Measurements from ENCODE around the gene RNF213. TPM values are rescaled to one million over a fixed set of nuclear protein-coding genes. Genes with fewer than 3 reads are reported as not detected.

Gene RNF213
- total and polyA plus RNA-seq, 10 of the 15 experiments (the other 5 are each of a cell fraction or from before 2014, with no cell fraction given) = 18.6 to 145 (median 65.8) TPM

GRCh38 chr17:80409626-80410025 is 149.0 kb downstream of the RNF213 start:
- SMC1A ChIA-PET (ENCODE audit: uncharacterized antibody, unreplicated experiment) = interaction anchor here (1.0 kb wide), 1 partner anchor 16 kb away, joined by 3 read pairs; no protein-coding TSS in a partner anchor
- intact Hi-C loops (cut with micrococcal nuclease; ENCODE audit: unreplicated experiment) (no loop called here), in situ Hi-C loops (cut with MboI) (no loop called here)
- no peak for TF ChIP-seq BCL11A (IDR thresholded peaks at IDR 0.05; ENCODE audit: low read depth, low read length)
- TF ChIP-seq JUNB (IDR thresholded peaks at IDR 0.05) = no peak
- TF ChIP-seq SUZ12 (IDR thresholded peaks at IDR 0.05; ENCODE audit: unreplicated experiment) = no peak
- TF ChIP-seq EED (IDR thresholded peaks at IDR 0.05; ENCODE audit: low read depth) = no peak
- no peak for TF ChIP-seq BCL3 (IDR thresholded peaks at IDR 0.05; ENCODE audit: borderline replicate concordance, insufficient read depth, low read depth, low read length, poor library complexity, severe bottlenecking)
- TF ChIP-seq ZBTB40 (IDR thresholded peaks at IDR 0.05; ENCODE audit: borderline replicate concordance) = no peak
- no peak for TF ChIP-seq ZNF274 (IDR thresholded peaks at IDR 0.05; ENCODE audit: insufficient read depth, insufficient read length)
- no peak for TF ChIP-seq REST (IDR thresholded peaks at IDR 0.05; ENCODE audit: low read depth, low read length)
- no peak for TF ChIP-seq IKZF2 (IDR thresholded peaks at IDR 0.05)
- no peak for TF ChIP-seq ZZZ3 (IDR thresholded peaks at IDR 0.05; ENCODE audit: control insufficient read depth, insufficient read length, low read depth)
- no peak for TF ChIP-seq GATAD2B (conservative IDR thresholded peaks at IDR 0.05; ENCODE audit: low read depth)
- TF ChIP-seq POU2F2 (IDR thresholded peaks at IDR 0.05; ENCODE audit: borderline replicate concordance, low read depth, low read length) = no peak
- TF ChIP-seq ASH2L (IDR thresholded peaks at IDR 0.05; ENCODE audit: borderline replicate concordance, low read depth) = no peak
- no peak for TF ChIP-seq FOS (IDR thresholded peaks at IDR 0.05; ENCODE audit: borderline replicate concordance, extremely low read depth, insufficient read length)
- no peak for TF ChIP-seq KAT2A (conservative IDR thresholded peaks at IDR 0.05; ENCODE audit: control insufficient read depth, low read depth, low read length)
- no peak for TF ChIP-seq CBX3 (IDR thresholded peaks at IDR 0.05; ENCODE audit: borderline replicate concordance, low read depth)
- TF ChIP-seq FOXM1 (IDR thresholded peaks at IDR 0.05; ENCODE audit: low read depth, low read length) = no peak

More at GRCh38 chr17:80409626-80410025, 149.0 kb downstream of the RNF213 start:
- no peak overlapping the region for H3K4me2 ChIP-seq (ENCODE audit: control insufficient read depth, insufficient read depth)
- H3K27me3 ChIP-seq (replicated peaks in 1 of 2; ENCODE audit: control insufficient read depth in 2 of 2, insufficient read depth in 2 of 2, low read length in 1 of 2) = peaks cover 0 to 2% of the 10 kb centered on the region in 2 experiments; a peak in 1 of 4 replicates
- H3K9me3 ChIP-seq (replicated peaks; ENCODE audit: control insufficient read depth, insufficient read depth, low read length) = no peaks in the 10 kb centered on the region
- no peak overlapping the region for H2AFZ ChIP-seq (ENCODE audit: control insufficient read depth, low read depth, low read length)
- no peaks in the 10 kb centered on the region for H3K79me2 ChIP-seq (ENCODE audit: control insufficient read depth, insufficient read depth, low read length)
- 79% methylated on average over 12 of the region's 13 CpGs for WGBS (ENCODE audit: insufficient coverage, insufficient replicate concordance, low lambda C conversion rate, missing lambda C conversion rate)
- no peak overlapping the region for H3K4me3 ChIP-seq
- no peaks in the 10 kb centered on the region for H3K36me3 ChIP-seq (ENCODE audit: control insufficient read depth in 2 of 2, insufficient read depth in 2 of 2, low read length in 1 of 2)
- no peaks in the 10 kb centered on the region for H3K4me1 ChIP-seq (ENCODE audit: control insufficient read depth, insufficient read depth, low read length)
- ChIA-PET CTCF (interaction anchor here (0.6 to 1.2 kb wide), 2 partner anchors 18 to 1128 kb away, joined by 3 read pairs; no protein-coding TSS in a partner anchor), RAD21 (ENCODE audit: unreplicated experiment) (no interaction called here), POLR2A (interaction anchor here (1.3 kb wide), 1 partner anchor 13 kb away, joined by 3 read pairs; no protein-coding TSS in a partner anchor)
- no peak for DNase-seq (ENCODE audit: low read depth, low spot score)
- no peak for ATAC-seq
- FAIRE-seq = no peak
- H4K20me1 ChIP-seq (ENCODE audit: control insufficient read depth, insufficient read depth) = no peaks in the 10 kb centered on the region
- no TSS peak for BruUV-seq (replicated peaks)
- no peak overlapping the region for H3K27ac ChIP-seq (ENCODE audit: control insufficient read depth, insufficient read depth)
- no peak overlapping the region for H3K9ac ChIP-seq (ENCODE audit: control insufficient read depth, insufficient read depth, low read length)

All from GM12878 (cell line).